Measurements from ENCODE around the gene ST6GAL1.

GRCh38 chr3:186997061-186997460 is 66.7 kb downstream of the ST6GAL1 start:
- TF ChIP-seq, protein P1, sequence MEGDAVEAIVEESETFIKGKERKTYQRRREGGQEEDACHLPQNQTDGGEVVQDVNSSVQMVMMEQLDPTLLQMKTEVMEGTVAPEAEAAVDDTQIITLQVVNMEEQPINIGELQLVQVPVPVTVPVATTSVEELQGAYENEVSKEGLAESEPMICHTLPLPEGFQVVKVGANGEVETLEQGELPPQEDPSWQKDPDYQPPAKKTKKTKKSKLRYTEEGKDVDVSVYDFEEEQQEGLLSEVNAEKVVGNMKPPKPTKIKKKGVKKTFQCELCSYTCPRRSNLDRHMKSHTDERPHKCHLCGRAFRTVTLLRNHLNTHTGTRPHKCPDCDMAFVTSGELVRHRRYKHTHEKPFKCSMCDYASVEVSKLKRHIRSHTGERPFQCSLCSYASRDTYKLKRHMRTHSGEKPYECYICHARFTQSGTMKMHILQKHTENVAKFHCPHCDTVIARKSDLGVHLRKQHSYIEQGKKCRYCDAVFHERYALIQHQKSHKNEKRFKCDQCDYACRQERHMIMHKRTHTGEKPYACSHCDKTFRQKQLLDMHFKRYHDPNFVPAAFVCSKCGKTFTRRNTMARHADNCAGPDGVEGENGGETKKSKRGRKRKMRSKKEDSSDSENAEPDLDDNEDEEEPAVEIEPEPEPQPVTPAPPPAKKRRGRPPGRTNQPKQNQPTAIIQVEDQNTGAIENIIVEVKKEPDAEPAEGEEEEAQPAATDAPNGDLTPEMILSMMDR (IDR thresholded peaks at IDR 0.05), result no peak
- no peak for TF ChIP-seq ZFX (IDR thresholded peaks at IDR 0.05; ENCODE audit: borderline replicate concordance)
